HepG2 (cell line): ENCODE results near the gene CHN2.

ENCODE experiments used
- ATF2 ChIP-seq: sonication (generic); formaldehyde crosslinking; IDR thresholded peaks from 2 replicates; pipeline ENCODE4 v1.4.0; 2020; ENCODE audit warnings: missing genetic modification reagents
- FIP1L1 ChIP-seq: fragments of 200-400 bp; formaldehyde crosslinking; IDR thresholded peaks from 2 replicates; pipeline ENCODE4 v1.6.1; 2018; ENCODE audit warnings: low read depth, mild to moderate bottlenecking, low read length, moderate library complexity, borderline replicate concordance; ENCODE audit not compliant: insufficient read depth
- FOXJ3 ChIP-seq: sonication (generic); formaldehyde crosslinking; IDR thresholded peaks from 2 replicates; pipeline ENCODE4 v1.4.0; 2020; ENCODE audit warnings: missing genetic modification reagents, mild to moderate bottlenecking, borderline replicate concordance
- NFIC ChIP-seq: IDR thresholded peaks from 2 replicates; pipeline ENCODE4 v1.6.1; 2012; ENCODE audit warnings: mild to moderate bottlenecking, low read length, inconsistent platforms
- POLR2AphosphoS5 ChIP-seq: IDR thresholded peaks from 2 replicates; pipeline ENCODE4 v1.6.1; 2012; ENCODE audit warnings: low read depth, low read length
- RNF219 ChIP-seq: sonication (generic); formaldehyde crosslinking; IDR thresholded peaks from 2 replicates; pipeline ENCODE4 v1.5.0; 2020; ENCODE audit warnings: mild to moderate bottlenecking, missing genetic modification reagents
- SNAI1 ChIP-seq: sonication (generic); formaldehyde crosslinking; IDR thresholded peaks from 2 replicates; pipeline ENCODE4 v1.5.0; 2020; ENCODE audit warnings: mild to moderate bottlenecking, missing genetic modification reagents, borderline replicate concordance
- USF2 ChIP-seq, 2 experiments: sonication (generic) in 1 of 2; formaldehyde crosslinking in 1 of 2; IDR thresholded peaks; 2 replicates each; pipeline versions ENCODE4 v1.5.1 to v1.6.1; 2011 to 2020; ENCODE audit warnings: borderline replicate concordance in 1 of 2, low read depth in 1 of 2, low read length in 1 of 2, mild to moderate bottlenecking in 1 of 2, missing genetic modification reagents in 1 of 2, moderate library complexity in 1 of 2
- ZNF275 ChIP-seq: sonication (generic); formaldehyde crosslinking; IDR thresholded peaks from 2 replicates; pipeline ENCODE4 v1.8.0; 2022; ENCODE audit warnings: missing genetic modification reagents, mild to moderate bottlenecking, inconsistent platforms, borderline replicate concordance

- no peak for TF ChIP-seq NFIC
- TF ChIP-seq FIP1L1 = no peak
- TF ChIP-seq ZNF275 (CRISPR knock-in tag) = no peak
- TF ChIP-seq ATF2 (CRISPR knock-in tag) = no peak
- TF ChIP-seq USF2 (IDR thresholded peaks at IDR 0.05; ENCODE audit: low read depth, low read length) = no peak
- TF ChIP-seq USF2 (CRISPR knock-in tag; IDR thresholded peaks at IDR 0.05; ENCODE audit: borderline replicate concordance) = no peak
- no peak for TF ChIP-seq SNAI1 (CRISPR knock-in tag)
- no peak for TF ChIP-seq POLR2AphosphoS5
- no peak for TF ChIP-seq FOXJ3
- TF ChIP-seq RNF219 (CRISPR knock-in tag) = no peak
Measured at GRCh38 chr7:29229946-29230345, 35.4 kb downstream of the CHN2 start.
